Transverse colon (tissue), 3 donors: ENCODE data around the gene PARP12.

Experiments used
- CTCF ChIP-seq, 5 experiments: fragments of 200-600 bp in 3 of 5; fragments of 450-650 bp in 2 of 5; sonication (generic) in 3 of 5; IDR thresholded peaks; 1 replicate in 2 of 5; 2 replicates in 3 of 5; pipeline ENCODE4 v1.5.1; 2016 to 2017; ENCODE audit warnings: antibody characterized with exemption in 5 of 5, inconsistent platforms in 3 of 5, mild to moderate bottlenecking in 2 of 5, moderate library complexity in 1 of 5
- EP300 ChIP-seq: sonication (generic); formaldehyde crosslinking; IDR thresholded peaks from one replicate; pipeline ENCODE4 v1.6.1; 2017; ENCODE audit warnings: antibody characterized with exemption, low read depth

GRCh38 chr7:140018125-140019043, 44.4 kb downstream of the PARP12 start:
- no peak for TF ChIP-seq CTCF (IDR thresholded peaks at IDR 0.05)
- TF ChIP-seq EP300: no peak
